Panc1 (cell line): ENCODE measurements around the gene MRAP. TPM values are rescaled to one million over a fixed set of nuclear protein-coding genes. Genes with fewer than 3 reads are reported as not detected.

Experiments used
- ATAC-seq: fragments of 200-7000 bp; cut with Tn5 transposase; 2 replicates; pipeline ENCODE4 v1.9.1; 2020; ENCODE audit warnings: mild to moderate bottlenecking, moderate library complexity
- BruUV-seq: library from RNA; stranded (reverse); fragments of 400-500 nt; replicated peaks from 2 replicates; lab custom pipeline; 2021; lab: Mats Ljungman, UMichigan
- CTCF ChIA-PET: fragments of 300-600 bp; sonication (Branson Sonifier 250); formaldehyde crosslinking; loops from one replicate; lab custom pipeline; 2022; ENCODE audit warnings: antibody characterized with exemption; lab: Charles Lee
- POLR2A ChIA-PET: fragments of 300-600 bp; sonication (Branson Sonifier 250); formaldehyde crosslinking; loops from one replicate; lab custom pipeline; 2022; ENCODE audit warnings: antibody characterized with exemption; lab: Charles Lee
- DNase-seq: peaks from one replicate; pipeline ENCODE4 v3.0.0-alpha.2; 2010; ENCODE audit warnings: low read depth, low spot score
- H3K27ac ChIP-seq: 2 replicates; pipeline ENCODE4 v1.5.1; 2011; ENCODE audit warnings: mild to moderate bottlenecking, low read length, inconsistent platforms
- H3K27me3 ChIP-seq: fragments of 200-500 bp; sonication (Bioruptor generic); 2 replicates; pipeline ENCODE4 v1.6.0; 2014; ENCODE audit warnings: low read length, inconsistent platforms; ENCODE audit not compliant: control insufficient read depth, insufficient read depth
- H3K36me3 ChIP-seq: fragments of 200-500 bp; sonication (Bioruptor generic); 2 replicates; pipeline ENCODE4 v1.5.1; 2014; ENCODE audit warnings: inconsistent platforms, mild to moderate bottlenecking, low read length, moderate library complexity; ENCODE audit not compliant: control insufficient read depth, insufficient read depth
- H3K4me1 ChIP-seq: 2 replicates; pipeline ENCODE4 v1.5.1; 2011; ENCODE audit warnings: inconsistent platforms, mild to moderate bottlenecking, low read length, moderate library complexity; ENCODE audit not compliant: control insufficient read depth, insufficient read depth
- H3K4me3 ChIP-seq, 2 experiments: 2 replicates each; pipeline ENCODE4 v1.5.1; 2011 to 2012; ENCODE audit warnings: low read depth in 2 of 2, low read length in 2 of 2, mild to moderate bottlenecking in 2 of 2, inconsistent platforms in 1 of 2, moderate library complexity in 1 of 2
- H3K9me3 ChIP-seq: fragments of 200-500 bp; sonication (Bioruptor generic); 2 replicates; pipeline ENCODE4 v1.5.1; 2014; ENCODE audit warnings: low read depth, mild to moderate bottlenecking, inconsistent platforms, low read length, moderate library complexity; ENCODE audit not compliant: control insufficient read depth, insufficient read depth
- POLR2AphosphoS5 ChIP-seq: IDR thresholded peaks from 2 replicates; pipeline ENCODE4 v1.6.1; 2012; ENCODE audit warnings: mild to moderate bottlenecking, low read depth, low read length, moderate library complexity
- REST ChIP-seq, 2 experiments: IDR thresholded peaks; 2 replicates each; pipeline ENCODE4 v1.6.1; 2011 to 2012; ENCODE audit warnings: low read depth in 2 of 2, control low read depth in 1 of 2, low read length in 1 of 2, mild to moderate bottlenecking in 1 of 2, moderate library complexity in 1 of 2; ENCODE audit not compliant: insufficient read depth in 1 of 2
- SIN3A ChIP-seq: IDR thresholded peaks from 2 replicates; pipeline ENCODE4 v1.6.1; 2012; ENCODE audit warnings: low read depth, mild to moderate bottlenecking, low read length, moderate library complexity, borderline replicate concordance; ENCODE audit not compliant: insufficient read depth
- TCF7L2 ChIP-seq: IDR thresholded peaks from 2 replicates; pipeline ENCODE4 v1.6.1; 2011; ENCODE audit warnings: mild to moderate bottlenecking, low read depth, low read length, inconsistent platforms
- in situ Hi-C: cut with HindIII; loops from 2 replicates; pipeline ENCODE4 v1.10.0; 2016; ENCODE audit warnings: low sequenced_read_pairs, low pct_unique_long_range_greater_than_20kb
- intact Hi-C: fragments of 100-400 bp; cut with micrococcal nuclease; formaldehyde crosslinking; loops from one replicate; pipeline ENCODE4 v1.10.0; 2022; ENCODE audit not compliant: unreplicated experiment
- total RNA-seq: library from RNA; stranded (reverse); gene quantifications from one replicate; pipeline ENCODE4 v1.2.1, GENCODE V29; 2021; ENCODE audit not compliant: unreplicated experiment
- TF ChIP-seq, protein P1 (sequence below): fragments of 450-650 bp; IDR thresholded peaks from 2 replicates; pipeline ENCODE4 v1.5.1; 2017; ENCODE audit warnings: mild to moderate bottlenecking

The MRAP gene
- total RNA-seq, 1 experiment from 2014 or later = not detected

GRCh38 chr21:32322103-32322502 lies 23.4 kb downstream of the MRAP start:
- ATAC-seq = no peak
- CTCF ChIA-PET = no interaction called here
- TF ChIP-seq SIN3A = no peak
- Histone ChIP-seq H3K9me3 (no peaks in the 10 kb centered on the region), H3K27me3 (no peaks in the 10 kb centered on the region), H3K36me3 (peaks cover 9% of the 10 kb centered on the region), H3K4me1 (no peaks in the 10 kb centered on the region), H3K27ac (no peak overlapping the region), H3K4me3 (no peak overlapping the region)
- no peak for DNase-seq
- intact Hi-C loops (no loop called here), in situ Hi-C loops (no loop called here)
- no TSS peak for BruUV-seq
- POLR2A ChIA-PET = no interaction called here

GRCh38 chr21:32322676-32323075 lies 24.0 kb downstream of the MRAP start:
- no peak for DNase-seq
- H3K36me3 ChIP-seq = peaks cover 9% of the 10 kb centered on the region
- POLR2A ChIA-PET = no interaction called here
- TF ChIP-seq TCF7L2 (no peak), POLR2AphosphoS5 (no peak), REST (IDR thresholded peaks at IDR 0.05; ENCODE audit: insufficient read depth in 1 of 2, low read depth in 2 of 2, low read length in 1 of 2) (no peak), SIN3A (no peak)
- TF ChIP-seq, protein P1, sequence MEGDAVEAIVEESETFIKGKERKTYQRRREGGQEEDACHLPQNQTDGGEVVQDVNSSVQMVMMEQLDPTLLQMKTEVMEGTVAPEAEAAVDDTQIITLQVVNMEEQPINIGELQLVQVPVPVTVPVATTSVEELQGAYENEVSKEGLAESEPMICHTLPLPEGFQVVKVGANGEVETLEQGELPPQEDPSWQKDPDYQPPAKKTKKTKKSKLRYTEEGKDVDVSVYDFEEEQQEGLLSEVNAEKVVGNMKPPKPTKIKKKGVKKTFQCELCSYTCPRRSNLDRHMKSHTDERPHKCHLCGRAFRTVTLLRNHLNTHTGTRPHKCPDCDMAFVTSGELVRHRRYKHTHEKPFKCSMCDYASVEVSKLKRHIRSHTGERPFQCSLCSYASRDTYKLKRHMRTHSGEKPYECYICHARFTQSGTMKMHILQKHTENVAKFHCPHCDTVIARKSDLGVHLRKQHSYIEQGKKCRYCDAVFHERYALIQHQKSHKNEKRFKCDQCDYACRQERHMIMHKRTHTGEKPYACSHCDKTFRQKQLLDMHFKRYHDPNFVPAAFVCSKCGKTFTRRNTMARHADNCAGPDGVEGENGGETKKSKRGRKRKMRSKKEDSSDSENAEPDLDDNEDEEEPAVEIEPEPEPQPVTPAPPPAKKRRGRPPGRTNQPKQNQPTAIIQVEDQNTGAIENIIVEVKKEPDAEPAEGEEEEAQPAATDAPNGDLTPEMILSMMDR = no peak
- no peak overlapping the region for H3K4me3 ChIP-seq
- BruUV-seq = no TSS peak
- no peaks in the 10 kb centered on the region for H3K4me1 ChIP-seq
- no peaks in the 10 kb centered on the region for H3K27me3 ChIP-seq
- ATAC-seq = no peak; the same call in 1 of the 2 replicates
- H3K9me3 ChIP-seq = no peaks in the 10 kb centered on the region
- intact Hi-C loops = no loop called here
- CTCF ChIA-PET = interaction anchor here (0.5 kb wide), 1 partner anchor 617 kb away, joined by 5 read pairs; no protein-coding TSS in a partner anchor
- H3K27ac ChIP-seq = no peak overlapping the region
- in situ Hi-C loops = no loop called here

- ChIA-PET POLR2A (no interaction called here), CTCF (no interaction called here)
- Histone ChIP-seq H3K4me3 (no peak overlapping the region), H3K4me1 (no peaks in the 10 kb centered on the region), H3K36me3 (peaks cover 12% of the 10 kb centered on the region), H3K27me3 (no peaks in the 10 kb centered on the region), H3K9me3 (no peaks in the 10 kb centered on the region), H3K27ac (no peak overlapping the region)
- no peak for ATAC-seq
- DNase-seq = no peak
- intact Hi-C loops (no loop called here), in situ Hi-C loops (no loop called here)
- BruUV-seq = no TSS peak
- TF ChIP-seq REST (IDR thresholded peaks at IDR 0.05; ENCODE audit: insufficient read depth in 1 of 2, low read depth in 2 of 2, low read length in 1 of 2) = no peak
- no peak for TF ChIP-seq TCF7L2
- TF ChIP-seq, protein P1 = no peak
- no peak for TF ChIP-seq POLR2AphosphoS5
- TF ChIP-seq SIN3A = no peak
Observed at GRCh38 chr21:32325706-32326105, 27.1 kb downstream of the MRAP start.
